Central memory CD4-positive, alpha-beta T cell (primary cell): ENCODE data around the gene RSBN1.
"Not testable (repeated sequence)": the region's sequence is repeated elsewhere in the genome, so short reads cannot be mapped to it uniquely, and the experiment has no call there.

Experiments used
- DNase-seq: peaks from one replicate; pipeline ENCODE4 v3.0.0; 2022
- total RNA-seq, 3 experiments: gene quantifications; one replicate each; lab custom pipeline; 2026; lab: John Stamatoyannopoulos, UW

Gene RSBN1
- total RNA-seq: 58.4 to 148 (median 106) reads per million in 3 experiments

- peak; percentile 99 for DNase-seq
Measured at GRCh38 chr1:113811888-113812660, at the start of gene RSBN1. Gene RSBN1, minus strand, starts transcription at chr1:113812476. Its CDS starts 64 bp downstream, at chr1:113812412.

DNA sequence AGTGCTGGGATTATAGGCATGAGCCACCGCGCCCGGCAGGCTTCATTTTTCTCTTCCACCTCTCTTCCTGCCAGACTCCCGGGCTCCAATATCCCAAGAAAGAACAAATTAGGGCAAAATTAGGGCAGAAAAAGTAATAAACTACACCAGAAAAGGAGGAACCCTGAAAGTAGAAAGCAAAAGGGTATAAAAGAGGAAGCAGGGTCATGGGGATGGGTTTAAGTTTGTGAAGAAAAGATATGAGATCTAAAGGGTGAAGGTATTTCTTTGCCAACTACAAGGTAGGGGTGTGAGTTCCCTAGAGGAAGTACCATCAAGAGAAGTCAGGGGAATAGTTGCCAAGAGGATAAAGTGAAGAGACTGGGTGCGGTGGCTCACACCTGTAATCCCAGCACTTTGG, 49.4 kb upstream of the RSBN1 start:
- DNase-seq: no peak

DNA sequence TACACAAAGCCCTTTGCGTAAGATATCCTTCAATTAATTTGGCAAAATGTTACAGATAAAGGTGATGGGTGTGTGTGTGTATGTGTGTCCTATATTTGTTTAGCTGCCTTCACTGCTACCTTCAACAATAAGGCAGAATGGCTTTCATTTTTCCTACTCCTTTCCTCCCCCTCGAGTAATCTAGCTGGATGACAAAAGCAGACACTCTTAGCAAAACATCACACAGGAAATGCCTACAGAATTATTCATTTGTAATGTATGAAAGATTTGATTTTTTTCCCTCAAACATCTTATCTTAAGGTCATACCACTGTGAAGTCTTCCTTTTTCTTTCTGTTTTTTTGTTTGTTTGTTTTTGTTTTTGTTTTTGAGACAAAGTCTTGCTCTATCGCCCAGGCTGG, 48.6 kb upstream of the RSBN1 start:
- no peak for DNase-seq

- no peak for DNase-seq
Measured at GRCh38 chr1:113859478-113860175, 47.4 kb upstream of the RSBN1 start.

DNA sequence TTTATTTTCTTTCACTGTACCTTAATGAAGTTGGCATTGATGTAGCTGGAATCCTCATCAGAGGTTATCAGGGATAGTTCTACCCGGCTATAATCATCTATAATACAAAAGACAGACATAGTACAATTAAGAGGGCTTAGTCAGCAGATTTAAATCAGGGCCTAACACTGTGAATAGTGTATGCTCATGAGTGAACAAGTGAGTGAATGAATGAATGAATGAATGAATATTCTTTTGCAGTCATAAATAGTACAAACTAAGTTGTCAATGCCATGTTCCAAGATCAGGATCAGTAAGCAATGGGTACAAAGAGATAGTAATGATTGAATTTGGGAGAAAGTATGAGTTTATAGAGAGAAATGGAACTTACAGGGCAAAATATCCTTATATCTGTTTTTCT, 46.7 kb upstream of the RSBN1 start:
- DNase-seq: no peak

DNA sequence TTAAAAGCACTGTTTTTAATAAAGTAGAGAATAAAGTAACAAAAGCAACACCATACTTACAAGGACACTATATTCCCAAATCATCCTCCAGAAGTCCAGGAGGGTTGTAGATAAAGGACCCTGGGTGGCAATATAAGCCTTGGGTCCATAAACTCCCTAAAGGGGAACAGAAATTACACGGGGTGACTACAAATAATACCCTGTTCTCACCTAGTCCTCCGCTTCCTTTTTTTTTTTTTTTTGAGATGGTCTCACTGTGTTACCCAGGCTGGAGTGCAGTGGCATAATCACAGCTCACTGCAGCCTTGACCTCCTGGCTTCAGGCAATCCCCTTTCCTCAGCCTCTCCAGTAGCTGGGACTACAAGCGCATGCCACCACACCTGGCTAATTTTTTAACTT, 46.1 kb upstream of the RSBN1 start:
- no peak for DNase-seq

DNA sequence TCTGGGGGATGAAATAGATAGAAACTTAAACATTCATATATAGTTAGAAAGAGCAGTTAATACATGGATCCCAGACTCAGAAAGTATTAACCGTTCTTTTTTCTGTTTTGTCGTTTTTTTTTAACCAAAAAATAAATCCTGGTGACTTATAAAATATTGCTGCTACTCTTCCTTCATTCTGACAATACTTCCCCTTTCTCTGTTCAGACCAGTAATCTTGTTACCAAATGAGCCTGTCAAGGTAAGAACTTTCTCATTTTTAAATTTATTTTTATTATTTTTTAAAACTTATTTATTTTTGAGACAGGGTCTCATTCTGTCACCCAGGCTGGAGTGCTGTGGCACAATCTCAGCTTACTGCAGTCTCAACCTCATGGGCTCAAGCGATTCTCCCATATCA, 45.5 kb upstream of the RSBN1 start:
- DNase-seq: no peak

DNA sequence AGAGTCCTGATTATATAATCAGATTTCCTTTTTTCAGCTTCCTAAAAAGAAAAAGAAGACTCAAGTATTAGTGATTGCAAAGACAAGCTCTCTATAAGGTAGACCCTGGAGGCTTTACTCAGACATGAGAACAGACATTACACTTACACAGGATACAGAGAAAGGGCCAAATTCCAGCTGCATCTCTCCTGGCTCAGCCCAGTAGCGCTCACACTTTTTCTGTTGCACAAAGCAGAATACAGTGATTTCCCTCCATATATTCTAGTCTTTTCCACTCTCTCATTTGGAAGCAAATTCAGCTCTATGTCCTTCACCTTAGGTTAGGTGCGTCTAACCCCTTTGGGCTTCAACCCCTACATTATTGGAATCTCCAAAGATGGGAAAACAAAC, 44.1 kb upstream of the RSBN1 start:
- DNase-seq: no peak

DNA sequence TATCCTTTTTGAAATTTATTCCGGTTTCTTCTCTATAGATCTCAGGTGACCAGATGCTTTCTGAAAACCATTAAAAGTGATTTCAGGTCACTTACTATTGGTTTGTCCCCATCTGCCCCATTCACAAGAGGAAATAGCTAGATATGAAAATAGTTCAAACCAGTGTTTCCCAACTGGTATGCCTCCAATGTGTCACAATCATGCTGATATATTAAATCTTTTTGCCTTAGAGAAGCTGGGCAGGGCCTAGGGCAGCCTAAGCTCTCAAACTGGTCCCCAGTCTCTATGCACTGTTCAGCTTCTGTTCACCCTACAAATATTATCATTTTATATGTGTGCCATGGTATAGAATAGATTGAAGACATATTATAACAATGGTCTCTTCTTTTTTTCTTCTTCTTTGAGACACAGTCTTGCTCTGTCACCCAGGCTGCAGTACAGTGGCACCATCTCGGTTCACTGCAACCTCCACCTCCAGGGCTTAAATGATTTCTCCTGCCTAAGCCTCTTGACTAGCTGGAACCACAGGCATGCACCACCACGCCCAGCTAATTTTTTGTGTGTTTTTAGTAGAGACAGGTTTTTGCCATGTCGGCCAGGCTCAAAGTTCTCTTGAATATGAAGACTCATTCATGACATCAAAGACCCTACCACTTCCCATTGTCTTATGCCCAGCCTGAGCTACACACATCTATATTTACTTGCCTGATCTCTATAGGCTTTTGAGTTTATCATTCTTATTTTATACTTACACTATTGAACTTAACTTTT, 43.5 kb upstream of the RSBN1 start:
- no peak for DNase-seq

- no peak for DNase-seq
Measured at GRCh38 chr1:113854234-113854633, 42.0 kb upstream of the RSBN1 start.

DNA sequence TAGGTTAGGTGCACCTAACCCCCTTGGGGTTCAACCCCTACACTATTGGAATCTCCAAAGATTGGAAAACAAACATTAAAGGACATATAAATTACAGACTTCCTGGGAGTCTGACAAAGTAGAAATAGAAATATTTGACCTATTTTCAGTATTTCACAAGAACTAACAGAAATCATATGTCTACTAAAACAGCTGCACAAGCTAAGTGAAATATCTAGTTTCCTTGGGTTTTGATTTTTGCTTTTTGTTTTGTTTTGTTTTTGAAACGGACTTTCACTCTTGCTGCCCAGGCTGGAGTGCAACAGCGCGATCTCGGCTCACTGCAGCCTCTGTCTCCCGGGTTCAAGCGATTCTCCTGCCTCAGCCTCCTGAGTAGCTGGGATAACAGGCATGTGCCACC, 40.4 kb upstream of the RSBN1 start:
- DNase-seq: not testable (repeated sequence)

DNA sequence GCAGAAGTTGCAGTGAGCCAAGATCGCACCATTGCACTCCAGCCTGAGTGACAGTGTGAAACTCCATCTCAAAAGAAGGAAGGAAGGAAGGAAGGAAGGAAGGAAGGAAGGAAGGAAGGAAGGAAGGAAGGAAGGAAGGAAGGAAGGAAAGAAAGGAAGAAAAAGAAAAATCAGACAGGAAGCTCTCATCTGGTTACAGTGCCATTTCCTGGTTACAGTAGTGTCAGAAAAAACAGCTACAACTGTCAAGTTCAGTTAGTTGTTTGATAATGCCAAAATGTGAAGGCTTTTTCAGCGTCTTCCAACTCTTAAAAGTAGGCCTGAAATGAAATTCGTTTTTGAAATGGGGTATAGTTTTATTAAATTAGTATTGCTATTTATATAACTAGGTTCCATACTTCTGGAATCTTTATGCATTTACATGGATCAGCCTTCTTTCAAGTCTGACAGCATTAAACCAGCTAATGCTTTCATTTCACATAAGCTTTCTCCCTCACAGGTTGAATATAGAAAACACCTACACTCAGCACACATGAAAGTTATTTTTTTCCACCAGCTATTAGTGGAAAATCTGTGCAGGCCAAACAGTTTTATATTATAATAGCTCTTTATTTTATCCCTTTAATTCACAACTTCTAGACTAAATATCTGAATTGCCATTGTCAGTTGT, 38.0 kb upstream of the RSBN1 start:
- no peak for DNase-seq

GRCh38 chr1:113849072-113849471, 36.8 kb upstream of the RSBN1 start:
- DNase-seq: no peak

GRCh38 chr1:113846391-113847035, 34.2 kb upstream of the RSBN1 start:
- DNase-seq: no peak

- no peak for DNase-seq
Measured at GRCh38 chr1:113836534-113836933, 24.3 kb upstream of the RSBN1 start.

DNA sequence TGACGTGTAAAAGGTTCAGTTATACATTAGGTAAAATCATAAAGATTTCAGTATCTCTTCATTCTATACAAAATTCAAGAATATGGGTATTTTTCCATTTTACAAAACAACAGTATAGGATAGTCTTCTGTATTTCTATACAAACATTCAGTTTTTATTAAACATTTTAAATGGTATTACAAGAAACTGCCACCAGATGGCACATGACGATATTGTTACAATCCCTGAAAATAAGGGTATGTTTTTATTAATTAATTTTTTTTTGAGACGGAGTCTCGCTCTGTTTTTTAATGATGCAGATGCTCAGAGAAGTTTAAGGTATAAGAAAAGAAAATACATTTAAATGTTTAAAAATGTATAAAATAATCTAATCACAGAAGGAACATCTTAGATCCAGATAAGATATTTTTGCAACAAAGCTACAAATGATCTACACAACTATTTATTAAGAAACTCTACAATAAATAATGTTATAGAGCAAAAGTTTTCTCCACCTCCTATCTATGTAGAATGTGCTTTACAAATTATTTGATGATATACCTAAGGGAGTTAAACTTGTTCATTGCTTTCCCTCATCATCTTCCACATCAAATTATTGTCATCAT, 23.5 kb upstream of the RSBN1 start:
- DNase-seq: peak; percentile 49

DNA sequence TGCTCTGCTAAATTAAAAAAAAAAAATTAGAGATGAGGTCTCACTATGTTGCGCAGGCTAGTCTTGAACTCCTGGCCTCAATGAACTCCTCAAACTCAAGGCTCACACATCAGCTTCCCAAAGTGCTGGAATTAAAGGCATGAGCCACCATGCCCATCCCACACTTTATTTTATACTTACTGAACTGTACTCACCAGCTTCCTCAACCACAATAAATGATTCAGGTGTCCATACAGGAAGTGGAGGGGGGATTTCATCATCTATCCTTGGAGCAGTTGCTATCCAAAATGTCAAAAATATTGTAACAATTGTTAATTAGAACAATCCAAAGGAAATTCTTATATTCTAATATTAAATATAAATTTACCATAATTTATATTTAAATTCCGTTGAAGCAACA, 22.4 kb upstream of the RSBN1 start:
- no peak for DNase-seq

DNA sequence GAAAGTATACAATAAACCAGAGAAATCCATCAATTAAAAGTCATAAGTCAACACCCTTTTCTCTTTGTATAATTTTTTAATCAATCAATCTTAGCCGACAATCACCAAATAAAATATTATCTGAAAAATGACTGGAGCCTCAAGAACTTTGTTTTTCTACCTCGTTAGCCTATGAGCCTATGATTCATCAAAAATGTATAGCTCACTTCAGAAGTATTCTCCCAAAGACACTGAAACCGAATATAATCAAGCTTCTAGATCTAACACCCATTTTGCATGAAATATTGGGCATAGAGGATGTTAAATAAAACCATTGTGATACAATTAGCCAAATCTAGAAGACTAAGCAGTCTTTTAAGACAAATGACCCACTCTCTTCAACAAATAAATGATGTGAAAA, 17.8 kb upstream of the RSBN1 start:
- no peak for DNase-seq

- no peak for DNase-seq
Measured at GRCh38 chr1:113821916-113822315, 9.6 kb upstream of the RSBN1 start.

DNA sequence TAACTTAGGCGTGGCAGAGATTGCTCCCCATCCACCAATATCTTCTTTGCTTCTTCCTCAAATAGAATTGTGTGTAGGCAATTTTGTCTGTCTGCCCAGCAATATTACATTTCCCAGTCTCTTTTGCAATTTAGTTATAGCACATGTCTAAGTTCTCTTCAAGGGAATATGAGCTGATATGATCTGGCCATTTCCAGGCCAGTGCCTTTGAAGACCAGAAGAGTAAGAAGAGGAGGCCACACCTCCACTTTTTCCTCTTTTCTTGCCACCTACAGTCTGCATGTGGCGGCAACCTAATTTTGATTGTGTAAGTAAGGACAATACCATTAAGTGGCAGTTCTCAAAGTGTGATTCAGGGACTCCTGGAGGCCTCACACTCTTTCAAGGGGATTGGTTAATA, 6.3 kb upstream of the RSBN1 start:
- DNase-seq: no peak

GRCh38 chr1:113813218-113813617, 942 bp upstream of the RSBN1 start:
- no peak for DNase-seq

DNA sequence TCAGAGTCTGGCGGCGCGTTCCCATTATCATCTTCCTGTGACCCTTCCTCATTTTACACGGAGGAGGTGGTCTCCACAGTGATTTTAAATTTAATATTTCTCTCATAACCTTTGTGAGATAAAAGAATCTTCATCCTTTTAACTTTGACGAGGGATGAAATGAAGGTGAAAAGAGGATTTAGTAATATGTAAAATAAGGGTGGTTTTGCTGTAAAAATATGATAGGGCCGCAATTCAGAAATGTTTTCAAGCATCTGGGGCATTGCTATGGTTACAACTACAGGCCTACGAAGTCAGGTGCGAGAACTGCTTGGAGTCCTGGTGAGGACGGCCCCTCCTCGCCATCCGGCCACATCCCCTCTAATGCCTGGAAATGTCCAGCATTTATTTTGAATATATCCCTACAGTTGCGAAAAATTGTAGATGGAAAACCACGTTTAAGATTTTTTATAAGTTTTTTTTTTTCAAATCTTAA, 422 bp upstream of the RSBN1 start:
- no peak for DNase-seq
